ENCODE measurements around the gene PIK3CB.

Gene PIK3CB

GRCh38 chr3:138670407-138670806 lies 164.3 kb downstream of the PIK3CB start:
- H3K9me3 ChIP-seq (ENCODE audit: low read length) = peaks cover 3% of the 10 kb centered on the region; the same call in 1 of the 2 replicates
- no peaks in the 10 kb centered on the region for H3K9me2 ChIP-seq (ENCODE audit: low read depth, low read length)
- H3K9ac ChIP-seq (ENCODE audit: low read length) = no peak overlapping the region
- H3K4me2 ChIP-seq (ENCODE audit: low read length) = no peak overlapping the region
- no peak overlapping the region for H2AFZ ChIP-seq (ENCODE audit: low read length)
- no peaks in the 10 kb centered on the region for H4K20me1 ChIP-seq (ENCODE audit: insufficient read depth, low read length)
- H3K27me3 ChIP-seq (ENCODE audit: insufficient read depth, low read length) = no peaks in the 10 kb centered on the region
- no peak overlapping the region for H3K27ac ChIP-seq (ENCODE audit: low read depth, low read length, poor library complexity, severe bottlenecking)
- peaks cover 26% of the 10 kb centered on the region for H3K36me3 ChIP-seq (ENCODE audit: insufficient read depth, low read length)
- TF ChIP-seq, protein P1, sequence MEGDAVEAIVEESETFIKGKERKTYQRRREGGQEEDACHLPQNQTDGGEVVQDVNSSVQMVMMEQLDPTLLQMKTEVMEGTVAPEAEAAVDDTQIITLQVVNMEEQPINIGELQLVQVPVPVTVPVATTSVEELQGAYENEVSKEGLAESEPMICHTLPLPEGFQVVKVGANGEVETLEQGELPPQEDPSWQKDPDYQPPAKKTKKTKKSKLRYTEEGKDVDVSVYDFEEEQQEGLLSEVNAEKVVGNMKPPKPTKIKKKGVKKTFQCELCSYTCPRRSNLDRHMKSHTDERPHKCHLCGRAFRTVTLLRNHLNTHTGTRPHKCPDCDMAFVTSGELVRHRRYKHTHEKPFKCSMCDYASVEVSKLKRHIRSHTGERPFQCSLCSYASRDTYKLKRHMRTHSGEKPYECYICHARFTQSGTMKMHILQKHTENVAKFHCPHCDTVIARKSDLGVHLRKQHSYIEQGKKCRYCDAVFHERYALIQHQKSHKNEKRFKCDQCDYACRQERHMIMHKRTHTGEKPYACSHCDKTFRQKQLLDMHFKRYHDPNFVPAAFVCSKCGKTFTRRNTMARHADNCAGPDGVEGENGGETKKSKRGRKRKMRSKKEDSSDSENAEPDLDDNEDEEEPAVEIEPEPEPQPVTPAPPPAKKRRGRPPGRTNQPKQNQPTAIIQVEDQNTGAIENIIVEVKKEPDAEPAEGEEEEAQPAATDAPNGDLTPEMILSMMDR (IDR thresholded peaks at IDR 0.05; ENCODE audit: low read length) = no peak
- no peak for TF ChIP-seq EZH2 (IDR thresholded peaks at IDR 0.05; ENCODE audit: borderline replicate concordance, low read length)
- no peaks in the 10 kb centered on the region for H3K79me2 ChIP-seq (ENCODE audit: insufficient read depth, low read length)
- no peaks in the 10 kb centered on the region for H3F3A ChIP-seq (ENCODE audit: insufficient read depth, low read length)
- H3K4me3 ChIP-seq (ENCODE audit: low read depth, low read length, poor library complexity, severe bottlenecking) = no peak overlapping the region
- H3K4me1 ChIP-seq (ENCODE audit: insufficient read depth, low read length, severe bottlenecking) = no peaks in the 10 kb centered on the region

- H3K79me2 ChIP-seq (ENCODE audit: insufficient read depth, low read length) = no peaks in the 10 kb centered on the region
- no peaks in the 10 kb centered on the region for H3K27me3 ChIP-seq (ENCODE audit: insufficient read depth, low read length)
- H2AFZ ChIP-seq (ENCODE audit: low read length) = no peak overlapping the region
- H3K4me1 ChIP-seq (ENCODE audit: insufficient read depth, low read length, severe bottlenecking) = no peaks in the 10 kb centered on the region
- 0 out of 2 replicates have a peak, but pooled peaks cover 2% of the 10 kb centered on the region for H3K9me3 ChIP-seq (ENCODE audit: low read length)
- H3K4me2 ChIP-seq (ENCODE audit: low read length) = no peak overlapping the region
- peaks cover 23% of the 10 kb centered on the region for H3K36me3 ChIP-seq (ENCODE audit: insufficient read depth, low read length)
- no peaks in the 10 kb centered on the region for H3F3A ChIP-seq (ENCODE audit: insufficient read depth, low read length)
- H3K9ac ChIP-seq (ENCODE audit: low read length) = no peak overlapping the region
- H4K20me1 ChIP-seq (ENCODE audit: insufficient read depth, low read length) = no peaks in the 10 kb centered on the region
- no peak overlapping the region for H3K4me3 ChIP-seq (ENCODE audit: low read depth, low read length, poor library complexity, severe bottlenecking)
- no peaks in the 10 kb centered on the region for H3K9me2 ChIP-seq (ENCODE audit: low read depth, low read length)
- TF ChIP-seq, protein P1 (IDR thresholded peaks at IDR 0.05; ENCODE audit: low read length) = no peak
- TF ChIP-seq EZH2 (IDR thresholded peaks at IDR 0.05; ENCODE audit: borderline replicate concordance, low read length) = no peak
- H3K27ac ChIP-seq (ENCODE audit: low read depth, low read length, poor library complexity, severe bottlenecking) = no peak overlapping the region
These were observed 166.6 kb downstream of the PIK3CB start for GRCh38 chr3:138668107-138668506.

- H3K27ac ChIP-seq (ENCODE audit: low read depth, low read length, poor library complexity, severe bottlenecking) = no peak overlapping the region
- H3K4me3 ChIP-seq (ENCODE audit: low read depth, low read length, poor library complexity, severe bottlenecking) = no peak overlapping the region
- no peak for TF ChIP-seq EZH2 (IDR thresholded peaks at IDR 0.05; ENCODE audit: borderline replicate concordance, low read length)
- TF ChIP-seq, protein P1 (IDR thresholded peaks at IDR 0.05; ENCODE audit: low read length) = no peak
These were observed 177.2 kb downstream of the PIK3CB start for GRCh38 chr3:138657508-138657907.

More at GRCh38 chr3:138657508-138657907, 177.2 kb downstream of the PIK3CB start:
- no peaks in the 10 kb centered on the region for H4K20me1 ChIP-seq (ENCODE audit: insufficient read depth, low read length)
- H3K4me1 ChIP-seq (ENCODE audit: insufficient read depth, low read length, severe bottlenecking) = no peaks in the 10 kb centered on the region
- H3K79me2 ChIP-seq (ENCODE audit: insufficient read depth, low read length) = no peaks in the 10 kb centered on the region
- no peaks in the 10 kb centered on the region for H3K9me3 ChIP-seq (ENCODE audit: low read length)
- no peaks in the 10 kb centered on the region for H3K27me3 ChIP-seq (ENCODE audit: insufficient read depth, low read length)
- 0 out of 2 replicates have a peak, but pooled peaks cover 2% of the 10 kb centered on the region for H3F3A ChIP-seq (ENCODE audit: insufficient read depth, low read length)
- no peak overlapping the region for H3K9ac ChIP-seq (ENCODE audit: low read length)
- no peak overlapping the region for H2AFZ ChIP-seq (ENCODE audit: low read length)
- H3K9me2 ChIP-seq (ENCODE audit: low read depth, low read length) = no peaks in the 10 kb centered on the region
- H3K36me3 ChIP-seq (ENCODE audit: insufficient read depth, low read length) = peaks cover 51% of the 10 kb centered on the region
- H3K4me2 ChIP-seq (ENCODE audit: low read length) = no peak overlapping the region

All from OCI-LY1 (cell line).